ENCODE results near the gene WDR31. TPM values are rescaled to one million over a fixed set of nuclear protein-coding genes. Genes with fewer than 3 reads are reported as not detected.

WDR31 gene
- total and polyA plus RNA-seq, 7 donors = 0.66 to 6.9 (median 1.7) TPM

DNA sequence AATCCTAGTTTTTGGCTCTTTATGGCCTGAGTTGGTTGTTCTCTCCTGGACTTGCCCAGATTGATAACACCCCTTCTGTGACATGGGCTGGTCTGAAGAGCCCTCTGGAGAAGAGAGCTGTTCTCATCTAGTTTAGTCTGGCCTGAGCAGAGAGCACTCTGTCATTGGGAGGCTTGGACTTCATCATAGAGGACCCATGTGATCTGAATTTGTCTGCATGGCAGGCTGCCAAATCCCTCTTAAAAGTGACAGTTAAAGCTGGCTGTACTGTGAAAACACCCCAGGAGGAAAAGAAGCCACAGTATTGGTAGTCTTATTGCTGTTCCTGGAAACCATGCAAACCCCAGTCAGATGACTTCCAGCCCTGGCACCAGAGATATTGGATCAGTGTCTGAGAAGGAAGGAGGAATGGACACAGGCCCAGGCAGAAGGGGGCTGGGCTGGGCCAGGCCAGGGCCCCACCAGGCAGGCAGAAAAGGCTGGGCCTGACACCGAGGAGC, 3.7 kb upstream of the WDR31 start:
- H3K27me3 ChIP-seq (ENCODE audit: insufficient read depth in 3 of 3, low read length in 2 of 3) = peaks cover 0 to under 1% (median 0%) of the 10 kb centered on the region in 3 donors
- DNase-seq (peak; percentile 27 to 73), ATAC-seq (peak; percentile 23 to 62 (median 46))
- WGBS, 3 donors = 19 to 29% (median 26%) methylated on average over 1 of the region's 1 CpG
- H3K4me1 ChIP-seq = peaks cover 3% of the 10 kb centered on the region
- H3K27ac ChIP-seq = no peak overlapping the region
- H3K4me3 ChIP-seq = no peak overlapping the region
- H3K9me3 ChIP-seq = no peaks in the 10 kb centered on the region
- no peaks in the 10 kb centered on the region for H3K36me3 ChIP-seq (ENCODE audit: insufficient read depth in 1 of 2, low read depth in 1 of 2)
- TF ChIP-seq CTCF (IDR thresholded peaks at IDR 0.05) = no peak
- intact Hi-C loops (cut with DNase I) = loop anchor here (5.0 kb wide), 3 partner anchors 59 to 71 kb away; partner anchors contain the start of genes ALAD (in 1 of the 2), CDC26 (in 1 of the 2) and PRPF4 (in 1 of the 2)

DNA sequence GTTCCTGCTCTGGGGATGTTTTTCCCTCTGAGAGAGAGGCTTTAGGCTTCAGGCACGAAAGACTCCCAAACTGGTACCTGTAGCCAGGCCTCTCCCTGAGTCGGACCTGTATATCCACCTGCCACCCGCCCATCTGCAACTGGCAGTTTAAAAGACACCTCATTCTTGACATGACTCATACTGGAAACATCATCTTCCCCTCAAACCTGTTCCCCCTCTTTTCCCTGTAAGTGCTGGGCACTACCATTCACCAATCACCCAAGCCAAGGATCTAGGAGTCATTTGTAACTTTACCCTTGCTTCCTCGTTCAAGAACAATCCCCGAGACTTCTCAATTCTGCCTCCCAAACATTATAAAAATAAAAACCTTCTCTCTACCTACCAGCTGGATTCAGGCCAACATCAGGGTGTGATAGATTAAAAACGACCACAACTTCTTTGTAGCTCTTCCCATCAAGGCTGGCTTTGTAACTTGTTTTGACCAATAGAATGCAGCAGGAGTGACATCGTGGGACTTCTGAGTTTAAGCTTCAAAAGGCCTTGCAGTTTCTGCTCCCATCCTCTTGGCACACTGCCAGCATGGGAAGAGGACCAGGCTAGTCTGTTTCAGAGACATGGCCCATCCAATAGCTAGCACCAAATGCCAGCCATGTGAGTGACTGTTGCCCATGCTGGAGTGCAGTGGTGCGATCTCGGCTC, 1.8 kb upstream of the WDR31 start:
- H3K9me3 ChIP-seq = no peaks in the 10 kb centered on the region
- intact Hi-C loops (cut with DNase I) = loop anchor here (5.0 kb wide), 3 partner anchors 60 to 70 kb away; partner anchors contain the start of genes ALAD (in 1 of the 2), CDC26 (in 1 of the 2) and PRPF4 (in 1 of the 2)
- no peak overlapping the region for H3K27ac ChIP-seq
- H3K4me1 ChIP-seq = peaks cover 3% of the 10 kb centered on the region
- no peak overlapping the region for H3K4me3 ChIP-seq
- no peak for TF ChIP-seq CTCF (IDR thresholded peaks at IDR 0.05)
- DNase-seq (no peak), ATAC-seq (no peak)
- 68 to 74% (median 72%) methylated on average over 9 of the region's 9 CpGs for WGBS, 3 donors
- no peaks in the 10 kb centered on the region for H3K27me3 ChIP-seq (ENCODE audit: insufficient read depth in 3 of 3, low read length in 2 of 3)
- no peaks in the 10 kb centered on the region for H3K36me3 ChIP-seq (ENCODE audit: insufficient read depth in 1 of 2, low read depth in 1 of 2)

GRCh38 chr9:113337714-113338113, 2.4 kb downstream of the WDR31 start:
- DNase-seq (no peak), ATAC-seq (no peak)
- intact Hi-C loops (cut with DNase I) = no loop called here
- no peaks in the 10 kb centered on the region for H3K27me3 ChIP-seq (ENCODE audit: insufficient read depth in 3 of 3, low read length in 2 of 3)
- WGBS, 3 donors = 89 to 100% (median 92%) methylated on average over 2 of the region's 2 CpGs
- no peaks in the 10 kb centered on the region for H3K9me3 ChIP-seq
- H3K4me1 ChIP-seq = no peaks in the 10 kb centered on the region
- no peak overlapping the region for H3K4me3 ChIP-seq
- no peak for TF ChIP-seq CTCF (IDR thresholded peaks at IDR 0.05)
- no peak overlapping the region for H3K27ac ChIP-seq
- H3K36me3 ChIP-seq (ENCODE audit: insufficient read depth in 1 of 2, low read depth in 1 of 2) = no peaks in the 10 kb centered on the region

- ATAC-seq (no peak), DNase-seq (no peak)
- WGBS, 3 donors = 61 to 67% (median 62%) methylated on average over 4 of the region's 4 CpGs
- intact Hi-C loops (cut with DNase I) = no loop called here
- no peaks in the 10 kb centered on the region for H3K36me3 ChIP-seq (ENCODE audit: insufficient read depth in 1 of 2, low read depth in 1 of 2)
- no peak for TF ChIP-seq CTCF (IDR thresholded peaks at IDR 0.05)
- no peak overlapping the region for H3K4me3 ChIP-seq
- H3K27me3 ChIP-seq (ENCODE audit: insufficient read depth in 3 of 3, low read length in 2 of 3) = no peaks in the 10 kb centered on the region
- no peaks in the 10 kb centered on the region for H3K9me3 ChIP-seq
- H3K27ac ChIP-seq = no peak overlapping the region
- H3K4me1 ChIP-seq = no peaks in the 10 kb centered on the region
Measured at GRCh38 chr9:113331780-113332179, 8.3 kb downstream of the WDR31 start.
